Dermis blood vessel endothelial cell (primary cell): Measurements from ENCODE around the gene NRG2. TPM values are rescaled to one million over a fixed set of nuclear protein-coding genes. Genes with fewer than 3 reads are reported as not detected.

ENCODE experiments used
- DNase-seq: peaks from one replicate; pipeline ENCODE4 v3.0.0; 2010
- total RNA-seq: library from RNA; depleted of rRNA; stranded (reverse); fragments of >200 nt; gene quantifications from 2 replicates; pipeline ENCODE4 v1.2.3, GENCODE V29; 2014

NRG2 gene
- total RNA-seq, 1 donor from 2014 or later: 0.51 TPM

GRCh38 chr5:139966856-139967255 lies 76.2 kb downstream of the NRG2 start:
- no peak for DNase-seq

- DNase-seq: no peak
Observed at GRCh38 chr5:139964994-139965565, 78.0 kb downstream of the NRG2 start.

DNA sequence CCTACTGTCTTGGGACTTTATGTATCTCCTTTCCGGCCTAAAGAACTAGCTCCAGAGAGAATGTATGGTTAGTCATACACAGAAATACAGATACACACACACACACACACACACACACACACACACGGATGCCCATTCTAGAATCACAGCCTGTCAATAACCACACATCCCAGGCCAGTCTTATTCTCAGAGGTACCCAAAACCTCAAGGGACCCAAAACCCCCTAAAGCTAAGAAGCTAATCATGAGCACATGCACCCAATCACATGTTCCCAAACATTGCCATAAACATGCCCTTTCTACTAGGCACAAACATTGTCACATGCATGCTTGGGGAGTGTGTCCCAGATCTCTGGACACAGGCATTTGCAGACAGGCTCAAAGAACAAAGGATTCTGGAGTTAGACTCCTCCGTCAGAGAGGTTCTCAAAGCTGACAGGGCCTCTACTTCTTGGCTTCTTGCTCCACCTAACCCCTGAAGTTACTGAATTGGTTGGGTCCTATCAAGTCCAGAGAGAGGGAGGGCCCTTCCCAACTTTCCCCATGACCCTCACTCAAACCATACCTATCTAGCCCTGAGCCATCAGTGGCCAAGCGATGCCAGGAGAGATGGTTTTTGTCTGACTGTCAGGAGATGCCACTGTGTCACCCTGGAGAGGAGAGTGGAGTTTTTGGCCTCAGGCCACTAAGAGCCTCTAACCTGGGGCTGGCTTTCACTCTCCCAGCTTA lies 78.7 kb downstream of the NRG2 start:
- no peak for DNase-seq

- no peak for DNase-seq
Observed at GRCh38 chr5:139962445-139962844, 80.7 kb downstream of the NRG2 start.

- DNase-seq: no peak
Observed at GRCh38 chr5:139961435-139962157, 81.5 kb downstream of the NRG2 start.

DNA sequence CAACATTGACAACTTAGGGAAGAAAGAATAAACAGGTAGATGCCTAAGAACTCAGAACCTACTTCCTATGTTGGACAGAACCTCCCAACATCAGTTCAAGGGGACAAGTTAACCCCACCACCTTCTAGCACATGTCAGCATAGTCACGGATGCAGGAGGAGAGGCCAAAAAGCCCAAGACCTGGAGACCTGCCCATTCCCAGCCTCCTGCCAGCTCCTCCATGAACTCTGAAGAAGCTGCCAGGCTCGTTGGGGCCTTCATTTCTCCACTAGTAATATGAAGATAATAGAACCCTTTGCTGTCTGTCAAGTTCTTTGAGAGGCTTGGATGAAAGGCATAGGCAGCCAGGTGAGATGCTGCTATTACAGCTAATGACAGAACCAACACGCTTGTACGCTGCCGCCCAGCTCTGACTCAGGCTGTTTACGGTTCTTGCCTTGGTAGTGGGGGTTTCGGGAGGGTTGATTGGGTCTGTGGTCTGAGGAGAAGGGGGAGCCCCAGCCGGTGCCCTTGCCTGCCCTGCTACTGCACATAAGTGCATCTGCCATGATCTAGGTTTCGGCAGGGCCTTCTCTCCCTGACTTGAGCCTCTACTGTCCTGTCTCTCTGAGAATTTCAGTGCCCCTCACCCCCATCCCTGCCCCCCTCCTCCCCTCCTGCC lies 82.2 kb downstream of the NRG2 start:
- no peak for DNase-seq

DNA sequence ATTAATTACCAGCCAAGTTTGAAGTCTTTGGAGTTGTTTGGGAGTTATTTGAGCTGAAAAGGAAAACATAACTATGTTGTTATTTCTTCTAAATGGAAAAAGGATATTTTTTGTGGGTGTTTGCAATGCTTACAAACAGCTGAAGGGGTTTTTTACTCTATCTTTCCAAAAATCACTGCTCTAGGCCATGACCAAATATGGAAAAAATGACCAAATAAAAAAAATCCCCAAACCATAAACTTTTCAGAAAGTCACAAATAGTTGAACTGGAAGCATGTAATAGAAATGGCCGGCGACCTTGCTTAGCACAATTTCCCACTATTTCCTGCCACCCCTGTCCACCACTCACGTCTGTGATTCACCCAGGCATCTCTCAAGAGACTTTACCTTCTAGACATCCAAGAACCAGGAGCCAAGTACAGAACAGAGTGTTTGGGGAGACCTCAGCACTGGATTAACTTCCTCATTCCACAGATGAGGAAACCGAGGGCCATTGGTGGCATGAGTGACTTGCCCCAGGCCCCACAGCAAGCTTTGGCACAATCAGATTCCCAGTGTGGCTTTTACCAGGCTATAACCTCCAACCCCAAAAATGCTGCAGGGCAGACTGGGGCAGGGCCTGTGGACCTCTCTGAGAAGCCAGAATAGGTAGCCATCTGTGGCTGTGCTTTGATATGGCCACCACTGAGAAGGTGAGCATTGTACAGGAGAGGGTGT lies 84.5 kb downstream of the NRG2 start:
- DNase-seq: no peak

DNA sequence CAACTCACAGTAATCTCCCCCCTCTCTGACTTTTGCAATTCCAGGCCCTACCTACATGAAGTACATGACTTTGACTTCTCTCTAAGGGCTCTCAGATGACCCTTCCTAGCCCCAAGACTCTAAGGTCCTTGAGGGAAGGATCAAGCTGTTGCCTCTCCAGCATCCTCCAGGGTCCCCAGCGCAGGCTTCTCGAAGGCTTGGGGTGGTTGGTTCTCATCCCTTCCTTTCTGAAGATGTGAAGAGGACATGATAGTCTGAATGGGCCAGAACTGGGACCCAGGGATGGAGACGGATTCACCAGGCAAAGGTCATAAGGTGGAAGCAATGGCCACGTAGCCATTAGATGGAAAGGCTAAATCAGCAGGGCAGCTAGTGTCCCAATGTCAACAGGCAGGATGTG lies 86.8 kb downstream of the NRG2 start:
- DNase-seq: no peak

- DNase-seq: no peak
Observed at GRCh38 chr5:139955616-139956273, 87.4 kb downstream of the NRG2 start.

DNA sequence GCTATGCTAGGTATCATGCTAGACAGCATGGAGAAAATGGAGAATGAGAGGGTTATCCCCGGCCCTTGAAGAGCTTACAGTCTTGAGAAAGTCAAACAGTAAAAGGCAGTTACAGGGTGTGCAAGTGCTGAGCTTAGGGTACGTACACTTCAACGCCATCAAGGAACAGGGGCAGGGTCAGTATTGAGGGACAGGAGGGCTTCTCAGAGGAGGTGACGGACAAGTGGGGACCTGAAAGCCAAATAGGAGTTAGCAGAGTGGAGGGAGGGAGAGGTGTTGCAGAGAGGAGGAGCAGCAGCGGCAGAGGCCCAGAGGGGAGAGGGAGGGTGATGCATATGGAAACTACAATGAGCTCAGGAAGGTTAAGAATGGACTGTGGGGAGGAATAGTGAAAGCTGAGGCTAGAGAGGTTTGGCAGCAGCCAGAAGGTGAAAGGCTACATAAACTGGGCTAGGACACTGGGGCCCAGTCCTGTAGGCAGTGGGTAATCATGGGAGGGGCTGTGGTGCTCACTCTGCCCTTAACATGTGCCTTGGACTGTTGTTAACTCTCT lies 88.0 kb downstream of the NRG2 start:
- no peak for DNase-seq

DNA sequence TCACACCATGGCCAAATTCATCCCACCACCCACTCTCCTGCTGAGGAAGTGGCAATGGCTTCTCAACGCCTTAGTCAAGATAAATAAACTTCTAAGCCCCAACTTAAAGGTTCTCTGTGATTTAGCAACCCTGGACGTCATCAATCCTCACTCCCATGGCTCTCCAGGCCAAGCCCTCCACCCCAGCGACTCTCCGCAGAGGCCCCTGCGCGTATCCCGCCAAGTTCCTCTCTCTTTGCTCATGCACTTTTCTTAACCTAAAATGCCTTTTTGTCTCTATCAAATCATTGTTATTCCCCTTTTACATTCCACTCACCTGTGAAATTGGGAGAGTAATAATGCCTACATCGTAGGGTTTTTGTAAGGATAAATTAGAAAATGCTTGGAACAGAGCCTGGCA lies 88.6 kb downstream of the NRG2 start:
- no peak for DNase-seq

GRCh38 chr5:139954022-139954421 lies 89.1 kb downstream of the NRG2 start:
- no peak for DNase-seq

- DNase-seq: no peak
Observed at GRCh38 chr5:139952574-139952973, 90.5 kb downstream of the NRG2 start.

- no peak for DNase-seq
Observed at GRCh38 chr5:139951983-139952382, 91.1 kb downstream of the NRG2 start.

DNA sequence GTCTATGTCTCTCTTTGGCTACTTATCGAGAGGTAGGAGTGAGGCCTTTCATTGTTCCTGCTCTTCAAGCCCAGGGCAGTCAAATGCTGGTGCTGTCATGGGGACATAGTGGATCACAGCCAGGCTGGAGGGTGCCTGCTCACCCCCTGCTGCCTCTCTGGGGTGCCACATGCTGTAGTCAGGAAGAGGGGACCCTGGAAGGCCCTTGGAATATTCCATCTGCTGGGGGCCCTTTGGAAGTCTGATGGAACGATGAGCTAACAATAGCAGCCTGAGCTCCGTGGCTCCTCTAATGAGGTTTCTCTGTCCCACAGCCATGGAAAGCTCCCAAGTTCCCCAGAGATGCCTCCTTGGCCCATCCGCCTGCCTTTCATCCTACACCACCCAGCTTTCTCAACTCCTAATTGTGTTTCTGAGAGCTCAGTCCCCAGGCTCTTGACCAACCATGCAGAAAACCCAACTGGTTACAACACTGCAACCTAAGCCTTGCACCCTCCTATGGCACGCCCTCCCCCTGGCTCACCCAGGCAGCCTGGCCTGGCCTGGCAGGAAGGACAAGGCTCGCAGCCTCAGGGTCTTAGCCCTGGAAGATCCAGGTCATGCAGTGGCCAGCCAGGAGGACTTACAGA lies 91.7 kb downstream of the NRG2 start:
- no peak for DNase-seq

DNA sequence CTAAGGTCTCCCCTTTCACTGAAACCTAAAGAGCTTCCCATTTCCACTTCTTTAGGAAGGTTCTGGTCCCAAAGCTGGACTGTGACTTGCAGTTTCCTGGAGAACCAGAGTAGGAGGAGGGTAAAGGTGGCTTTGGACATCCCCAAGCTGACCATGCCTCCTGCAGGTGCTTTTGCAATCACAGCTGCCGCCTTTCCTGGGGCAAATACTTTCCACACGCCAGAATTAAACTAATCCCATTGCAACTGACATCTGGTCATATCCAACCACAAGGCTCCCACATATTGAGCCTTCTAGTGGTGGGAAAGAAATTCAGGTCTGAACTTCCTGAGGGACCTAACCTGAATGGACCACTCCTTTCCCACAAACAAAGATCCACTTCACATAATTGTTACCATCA lies 92.7 kb downstream of the NRG2 start:
- no peak for DNase-seq

- no peak for DNase-seq
Observed at GRCh38 chr5:139949710-139950109, 93.4 kb downstream of the NRG2 start.

- no peak for DNase-seq
Observed at GRCh38 chr5:139947727-139948126, 95.4 kb downstream of the NRG2 start.

- DNase-seq: no peak
Observed at GRCh38 chr5:139946440-139946839, 96.7 kb downstream of the NRG2 start.

GRCh38 chr5:139946006-139946405 lies 97.1 kb downstream of the NRG2 start:
- no peak for DNase-seq

- DNase-seq: no peak
Observed at GRCh38 chr5:139942243-139942642, 100.9 kb downstream of the NRG2 start.
